ENCODE results near the gene FICD.

GRCh38 chr12:108507971-108508642 is 7.0 kb upstream of the FICD start:
- no peak for TF ChIP-seq CTCF (IDR thresholded peaks at IDR 0.05)
- TF ChIP-seq POLR2AphosphoS5 (IDR thresholded peaks at IDR 0.05; ENCODE audit: low read depth, low read length) = no peak
